Chondrocyte (in vitro differentiated cells): ENCODE results near the gene VOPP1. TPM values are rescaled to one million over a fixed set of nuclear protein-coding genes. Genes with fewer than 3 reads are reported as not detected.
A peak's percentile ranks its signal among the peaks of the same experiment; 100 is the strongest.

ENCODE experiments used
- DNase-seq: peaks from one replicate; pipeline ENCODE4 v3.0.0; 2021; ENCODE audit warnings: mixed read lengths, low spot score
- H3K27ac Mint-ChIP-seq: one replicate; pipeline ENCODE4 v1.8.0; 2021; ENCODE audit warnings: mild to moderate bottlenecking, moderate library complexity, mixed read lengths; ENCODE audit not compliant: unreplicated experiment
- H3K27me3 Mint-ChIP-seq: 2 replicates; pipeline ENCODE4 v1.8.0; 2021; ENCODE audit warnings: low read depth, mixed read lengths
- H3K36me3 Mint-ChIP-seq: 2 replicates; pipeline ENCODE4 v1.8.0; 2021; ENCODE audit warnings: low read depth, mixed read lengths
- H3K4me1 Mint-ChIP-seq: 2 replicates; pipeline ENCODE4 v1.8.0; 2021; ENCODE audit warnings: low read depth, mild to moderate bottlenecking, mixed read lengths
- H3K4me3 Mint-ChIP-seq: one replicate; pipeline ENCODE4 v1.8.0; 2021; ENCODE audit warnings: mild to moderate bottlenecking, moderate library complexity, mixed read lengths; ENCODE audit not compliant: unreplicated experiment
- H3K9me3 Mint-ChIP-seq: 2 replicates; pipeline ENCODE4 v1.8.0; 2021; ENCODE audit warnings: low read depth, mixed read lengths
- total RNA-seq: library from RNA; stranded (reverse); gene quantifications from 3 replicates; pipeline ENCODE4 v1.2.1, GENCODE V29; 2021
- TF ChIP-seq, protein P1 (sequence below): fragments of 200-600 bp; sonication (generic); IDR thresholded peaks from 2 replicates; pipeline ENCODE4 v1.5.0; 2021; ENCODE audit warnings: antibody characterized with exemption, mild to moderate bottlenecking, moderate library complexity

VOPP1 gene
- total RNA-seq, 1 donor from 2014 or later, result 69.2 TPM

DNA sequence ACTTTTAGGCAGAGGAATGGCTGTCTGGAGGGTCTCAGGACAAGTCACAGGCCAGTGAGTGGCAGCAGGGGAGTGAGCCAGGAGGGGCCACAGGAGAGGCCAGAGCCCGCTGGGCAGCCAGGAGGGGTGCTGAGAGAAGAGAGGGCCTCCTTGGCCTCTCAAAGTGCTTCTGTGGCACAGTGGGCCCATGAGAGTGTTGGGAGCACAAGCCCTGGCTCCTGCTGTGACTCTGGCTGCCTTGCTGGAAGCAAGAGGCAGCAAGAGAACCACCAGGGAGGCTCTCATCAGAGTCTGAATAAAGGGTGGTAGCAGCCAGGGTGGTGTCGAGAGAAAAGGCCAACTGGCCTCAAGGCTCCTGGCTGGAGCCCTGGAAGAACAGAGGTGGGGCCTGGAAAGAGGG is 91.1 kb downstream of the VOPP1 start:
- DNase-seq, result no peak
- H3K4me1 Mint-ChIP-seq, result peaks cover 23% of the 10 kb centered on the region
- H3K36me3 Mint-ChIP-seq, result peaks cover 16% of the 10 kb centered on the region
- no peak overlapping the region for H3K27ac Mint-ChIP-seq
- H3K9me3 Mint-ChIP-seq, result no peaks in the 10 kb centered on the region
- no peaks in the 10 kb centered on the region for H3K27me3 Mint-ChIP-seq
- TF ChIP-seq, protein P1, sequence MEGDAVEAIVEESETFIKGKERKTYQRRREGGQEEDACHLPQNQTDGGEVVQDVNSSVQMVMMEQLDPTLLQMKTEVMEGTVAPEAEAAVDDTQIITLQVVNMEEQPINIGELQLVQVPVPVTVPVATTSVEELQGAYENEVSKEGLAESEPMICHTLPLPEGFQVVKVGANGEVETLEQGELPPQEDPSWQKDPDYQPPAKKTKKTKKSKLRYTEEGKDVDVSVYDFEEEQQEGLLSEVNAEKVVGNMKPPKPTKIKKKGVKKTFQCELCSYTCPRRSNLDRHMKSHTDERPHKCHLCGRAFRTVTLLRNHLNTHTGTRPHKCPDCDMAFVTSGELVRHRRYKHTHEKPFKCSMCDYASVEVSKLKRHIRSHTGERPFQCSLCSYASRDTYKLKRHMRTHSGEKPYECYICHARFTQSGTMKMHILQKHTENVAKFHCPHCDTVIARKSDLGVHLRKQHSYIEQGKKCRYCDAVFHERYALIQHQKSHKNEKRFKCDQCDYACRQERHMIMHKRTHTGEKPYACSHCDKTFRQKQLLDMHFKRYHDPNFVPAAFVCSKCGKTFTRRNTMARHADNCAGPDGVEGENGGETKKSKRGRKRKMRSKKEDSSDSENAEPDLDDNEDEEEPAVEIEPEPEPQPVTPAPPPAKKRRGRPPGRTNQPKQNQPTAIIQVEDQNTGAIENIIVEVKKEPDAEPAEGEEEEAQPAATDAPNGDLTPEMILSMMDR, result no peak
- no peak overlapping the region for H3K4me3 Mint-ChIP-seq

DNA sequence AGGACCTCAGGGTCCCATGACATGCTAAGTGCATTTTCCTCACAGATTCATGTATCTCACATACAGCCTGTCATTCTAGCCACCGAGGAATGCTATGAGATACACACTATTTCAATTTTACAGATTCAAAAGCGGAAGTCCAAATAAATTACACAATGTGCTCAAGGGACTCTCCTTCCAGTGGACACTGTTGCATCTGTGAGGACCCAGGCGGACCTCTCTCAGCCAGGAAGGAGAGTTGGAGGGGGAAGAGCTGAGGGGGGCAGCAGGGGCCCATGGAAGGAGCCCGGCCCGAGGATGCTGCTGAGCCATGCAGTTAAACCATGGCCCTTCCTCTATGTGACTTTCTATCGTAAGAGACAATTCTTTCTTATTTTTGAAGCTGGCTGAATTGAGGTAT is 93.6 kb downstream of the VOPP1 start:
- peaks cover 9% of the 10 kb centered on the region for H3K36me3 Mint-ChIP-seq
- no peak for DNase-seq
- no peaks in the 10 kb centered on the region for H3K27me3 Mint-ChIP-seq
- TF ChIP-seq, protein P1, result no peak
- no peak overlapping the region for H3K4me3 Mint-ChIP-seq
- peaks cover 32% of the 10 kb centered on the region for H3K4me1 Mint-ChIP-seq
- peak overlapping the region; percentile 65 for H3K27ac Mint-ChIP-seq
- no peaks in the 10 kb centered on the region for H3K9me3 Mint-ChIP-seq

DNA sequence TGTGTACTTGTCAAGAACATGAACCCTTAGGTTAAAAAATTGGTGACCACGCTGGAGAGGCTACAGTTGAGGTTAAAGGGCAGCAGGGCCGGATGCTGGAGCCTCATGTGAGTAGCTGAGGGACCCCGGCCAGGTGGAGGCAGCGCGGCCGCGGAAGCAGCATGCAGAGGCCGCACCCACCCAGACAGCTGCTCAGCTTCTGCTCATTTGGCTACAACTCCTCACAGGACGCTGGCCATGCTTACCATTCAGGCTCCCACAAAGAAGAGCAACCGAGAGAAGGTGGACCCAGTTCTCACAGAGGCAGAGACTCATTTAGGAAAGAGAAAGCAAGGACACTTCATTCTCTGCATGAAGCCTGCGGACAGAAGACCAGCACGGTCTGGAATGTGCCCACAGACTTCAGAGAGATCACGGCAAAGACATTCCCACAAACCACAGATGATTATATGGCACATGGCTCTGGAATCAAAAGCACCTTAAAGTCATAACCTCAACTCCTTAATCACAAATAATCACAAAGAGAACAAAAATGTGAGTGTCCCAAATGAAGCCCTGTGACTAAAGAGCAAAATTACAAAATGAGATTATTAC is 94.4 kb downstream of the VOPP1 start:
- Mint-ChIP-seq H3K27ac (peak overlapping the region; percentile 65), H3K36me3 (peaks cover 6% of the 10 kb centered on the region), H3K27me3 (no peaks in the 10 kb centered on the region), H3K4me3 (peak overlapping the region; percentile 22), H3K9me3 (no peaks in the 10 kb centered on the region), H3K4me1 (peaks cover 32% of the 10 kb centered on the region)
- no peak for DNase-seq
- TF ChIP-seq, protein P1, result no peak

DNA sequence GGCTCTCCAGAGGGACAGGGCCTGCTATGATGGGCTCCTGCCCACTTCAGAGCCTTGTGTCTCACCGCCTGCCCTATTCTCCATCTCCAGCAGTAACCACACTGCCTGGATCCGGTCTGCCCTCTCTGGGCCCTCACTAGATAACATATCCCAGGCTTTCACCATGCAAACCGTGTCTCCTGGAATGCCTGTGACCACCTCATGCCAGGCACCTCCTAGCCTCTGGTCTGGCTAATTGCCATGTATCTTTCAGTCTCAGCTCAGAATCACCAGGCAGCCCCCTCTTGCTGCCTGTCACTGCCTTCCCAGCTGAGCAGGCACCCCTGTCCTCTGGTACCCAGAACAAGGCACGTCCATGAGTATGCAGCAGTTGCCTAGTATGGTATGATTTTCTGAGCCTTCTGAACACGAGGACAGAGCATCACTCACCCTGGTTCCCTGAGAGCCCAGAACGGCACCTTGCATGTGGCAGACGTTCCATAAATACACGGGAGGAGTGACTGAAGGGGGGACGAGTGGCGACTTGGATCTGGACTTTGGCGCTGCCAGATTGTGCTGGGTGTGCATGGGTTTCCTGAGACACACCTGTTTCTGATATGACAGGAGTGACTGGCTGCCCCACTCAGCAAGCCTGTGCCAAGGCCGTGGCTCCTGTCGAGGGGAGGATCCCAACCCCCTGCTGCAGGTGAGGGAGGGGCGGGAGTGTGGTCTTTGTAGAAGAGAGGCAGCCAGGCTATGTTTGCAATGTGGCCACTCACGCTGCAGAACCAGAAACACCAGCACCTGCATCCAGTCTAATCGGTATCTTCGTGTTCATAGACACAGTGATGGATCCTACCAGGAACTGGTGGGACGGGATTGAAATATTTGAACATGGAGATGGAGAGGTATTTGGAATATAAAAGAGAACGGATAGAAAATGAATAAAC is 95.2 kb downstream of the VOPP1 start:
- DNase-seq, result no peak
- H3K27ac Mint-ChIP-seq, result no peak overlapping the region
- H3K4me3 Mint-ChIP-seq, result no peak overlapping the region
- H3K9me3 Mint-ChIP-seq, result no peaks in the 10 kb centered on the region
- TF ChIP-seq, protein P1, result no peak
- no peaks in the 10 kb centered on the region for H3K27me3 Mint-ChIP-seq
- H3K36me3 Mint-ChIP-seq, result peaks cover 6% of the 10 kb centered on the region
- peaks cover 32% of the 10 kb centered on the region for H3K4me1 Mint-ChIP-seq
